SK-N-SH (cell line): ENCODE results near the gene TMEM170A.

ENCODE experiments used
- EP300 ChIP-seq, 2 experiments: IDR thresholded peaks; 2 replicates each; pipeline versions ENCODE4 v1.4.0 to v1.6.1; 2012; ENCODE audit warnings: borderline replicate concordance in 1 of 2, low read depth in 1 of 2, low read length in 1 of 2
- GATA2 ChIP-seq: sonication (generic); formaldehyde crosslinking; IDR thresholded peaks from 2 replicates; pipeline ENCODE4 v1.5.0; 2020; ENCODE audit warnings: mild to moderate bottlenecking, missing genetic modification reagents
- JUND ChIP-seq: IDR thresholded peaks from 2 replicates; pipeline ENCODE4 v1.4.0; 2012
- MXI1 ChIP-seq: IDR thresholded peaks from 2 replicates; pipeline ENCODE4 v1.6.1; 2012; ENCODE audit warnings: mild to moderate bottlenecking, low read depth, low read length, improper control_type of control experiment
- NFIC ChIP-seq: IDR thresholded peaks from 2 replicates; pipeline ENCODE4 v1.4.0; 2012; ENCODE audit warnings: borderline replicate concordance
- RCOR1 ChIP-seq: fragments of 150-350 bp; IDR thresholded peaks from 2 replicates; pipeline ENCODE4 v1.6.1; 2017; ENCODE audit warnings: antibody characterized with exemption, low read length
- TAF1 ChIP-seq: IDR thresholded peaks from 2 replicates; pipeline ENCODE4 v1.6.1; 2012; ENCODE audit warnings: low read depth, mild to moderate bottlenecking, low read length, moderate library complexity, borderline replicate concordance
- YY1 ChIP-seq: IDR thresholded peaks from 2 replicates; pipeline ENCODE4 v1.4.0; 2012; ENCODE audit warnings: low read depth, mild to moderate bottlenecking
- ZBTB33 ChIP-seq: IDR thresholded peaks from 2 replicates; pipeline ENCODE4 v1.4.0; 2012; ENCODE audit warnings: low read depth, borderline replicate concordance
- TF ChIP-seq, protein P1 (sequence below): fragments of 200-600 bp; sonication (generic); IDR thresholded peaks from 2 replicates; pipeline ENCODE4 v1.6.1; 2017; ENCODE audit warnings: antibody characterized with exemption, mild to moderate bottlenecking, moderate library complexity
- TF ChIP-seq, protein P2 (sequence below): IDR thresholded peaks from 2 replicates; pipeline ENCODE4 v1.4.0; 2012; ENCODE audit warnings: low read depth

- TF ChIP-seq, protein P1, sequence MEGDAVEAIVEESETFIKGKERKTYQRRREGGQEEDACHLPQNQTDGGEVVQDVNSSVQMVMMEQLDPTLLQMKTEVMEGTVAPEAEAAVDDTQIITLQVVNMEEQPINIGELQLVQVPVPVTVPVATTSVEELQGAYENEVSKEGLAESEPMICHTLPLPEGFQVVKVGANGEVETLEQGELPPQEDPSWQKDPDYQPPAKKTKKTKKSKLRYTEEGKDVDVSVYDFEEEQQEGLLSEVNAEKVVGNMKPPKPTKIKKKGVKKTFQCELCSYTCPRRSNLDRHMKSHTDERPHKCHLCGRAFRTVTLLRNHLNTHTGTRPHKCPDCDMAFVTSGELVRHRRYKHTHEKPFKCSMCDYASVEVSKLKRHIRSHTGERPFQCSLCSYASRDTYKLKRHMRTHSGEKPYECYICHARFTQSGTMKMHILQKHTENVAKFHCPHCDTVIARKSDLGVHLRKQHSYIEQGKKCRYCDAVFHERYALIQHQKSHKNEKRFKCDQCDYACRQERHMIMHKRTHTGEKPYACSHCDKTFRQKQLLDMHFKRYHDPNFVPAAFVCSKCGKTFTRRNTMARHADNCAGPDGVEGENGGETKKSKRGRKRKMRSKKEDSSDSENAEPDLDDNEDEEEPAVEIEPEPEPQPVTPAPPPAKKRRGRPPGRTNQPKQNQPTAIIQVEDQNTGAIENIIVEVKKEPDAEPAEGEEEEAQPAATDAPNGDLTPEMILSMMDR = no peak
- peak; percentile 98 for TF ChIP-seq RCOR1
- no peak for TF ChIP-seq JUND
- no peak for TF ChIP-seq GATA2 (CRISPR knock-in tag)
- TF ChIP-seq, protein P2, sequence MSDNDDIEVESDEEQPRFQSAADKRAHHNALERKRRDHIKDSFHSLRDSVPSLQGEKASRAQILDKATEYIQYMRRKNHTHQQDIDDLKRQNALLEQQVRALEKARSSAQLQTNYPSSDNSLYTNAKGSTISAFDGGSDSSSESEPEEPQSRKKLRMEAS = no peak
- TF ChIP-seq NFIC = no peak
- peak; percentile 70 for TF ChIP-seq MXI1
- no peak for TF ChIP-seq TAF1
- TF ChIP-seq YY1 = 0 out of 2 replicates have a peak, but pooled peaks have one; percentile 20
- TF ChIP-seq EP300 (IDR thresholded peaks at IDR 0.05; ENCODE audit: borderline replicate concordance in 1 of 2, low read depth in 1 of 2, low read length in 1 of 2) = peak in 1 of 2 experiments; percentile 76; a peak in 1 of 4 replicates
- TF ChIP-seq ZBTB33 = no peak
Measured at GRCh38 chr16:75443298-75443697, 21.2 kb downstream of the TMEM170A start.
